HG03060 (cell line): ENCODE measurements around the gene ZBTB7A.

Source experiments
- ATAC-seq: cut with Tn5 transposase; IDR thresholded peaks from one replicate; pipeline ENCODE4 v1.9.1; 2021; ENCODE audit warnings: low read depth, moderate number of reproducible peaks; ENCODE audit not compliant: unreplicated experiment

ZBTB7A gene

GRCh38 chr19:4057931-4058692 is 8.6 kb downstream of the ZBTB7A start:
- ATAC-seq: no peak

GRCh38 chr19:4055209-4055552 is 11.5 kb downstream of the ZBTB7A start:
- no peak for ATAC-seq

GRCh38 chr19:4054441-4055208 is 12.1 kb downstream of the ZBTB7A start:
- ATAC-seq: no peak

GRCh38 chr19:4053423-4054324 is 13.0 kb downstream of the ZBTB7A start:
- ATAC-seq: no peak

GRCh38 chr19:4052993-4053422 is 13.7 kb downstream of the ZBTB7A start:
- ATAC-seq: no peak

- ATAC-seq: no peak
These were observed 14.3 kb downstream of the ZBTB7A start for GRCh38 chr19:4052114-4052992.

- ATAC-seq: no peak
These were observed 15.3 kb downstream of the ZBTB7A start for GRCh38 chr19:4051175-4052101.

GRCh38 chr19:4049432-4049831 is 17.3 kb downstream of the ZBTB7A start:
- ATAC-seq: no peak

- ATAC-seq: no peak
These were observed 19.6 kb downstream of the ZBTB7A start for GRCh38 chr19:4046946-4047683.

GRCh38 chr19:4046362-4046691 is 20.4 kb downstream of the ZBTB7A start:
- ATAC-seq: no peak

GRCh38 chr19:4045597-4046361 is 20.9 kb downstream of the ZBTB7A start:
- no peak for ATAC-seq

GRCh38 chr19:4044990-4045465 is 21.7 kb downstream of the ZBTB7A start:
- no peak for ATAC-seq

GRCh38 chr19:4043966-4044715 is 22.6 kb downstream of the ZBTB7A start:
- ATAC-seq: no peak

- ATAC-seq: no peak
These were observed 23.3 kb downstream of the ZBTB7A start for GRCh38 chr19:4043401-4043800.

GRCh38 chr19:4042731-4043082 is 24.0 kb downstream of the ZBTB7A start:
- no peak for ATAC-seq

- no peak for ATAC-seq
These were observed 24.5 kb downstream of the ZBTB7A start for GRCh38 chr19:4042064-4042730.
